Dendritic cell treated with granulocyte-macrophage colony-stimulating factor and Interleukin-4, amounts not matched to agents 40 ng/mL and 50 ng/mL, for 4 days (primary cell): ENCODE data around the gene SH2D1B.

Source experiments
- H3K27ac Mint-ChIP-seq: one replicate; pipeline ENCODE4 v1.8.0; 2022; ENCODE audit warnings: mild to moderate bottlenecking, mixed read lengths
- H3K27me3 Mint-ChIP-seq: one replicate; pipeline ENCODE4 v1.8.0; 2022; ENCODE audit warnings: mild to moderate bottlenecking, mixed read lengths
- H3K36me3 Mint-ChIP-seq: one replicate; pipeline ENCODE4 v1.8.0; 2022; ENCODE audit warnings: low read depth, mixed read lengths
- H3K4me1 Mint-ChIP-seq: one replicate; pipeline ENCODE4 v1.8.0; 2022; ENCODE audit warnings: low read depth, mixed read lengths
- H3K4me3 Mint-ChIP-seq: one replicate; pipeline ENCODE4 v1.8.0; 2022; ENCODE audit warnings: mild to moderate bottlenecking, moderate library complexity, mixed read lengths
- H3K9me3 Mint-ChIP-seq: one replicate; pipeline ENCODE4 v1.8.0; 2022; ENCODE audit warnings: mixed read lengths
- intact Hi-C: fragments of 100-400 bp; cut with micrococcal nuclease; formaldehyde crosslinking; loops from one replicate; pipeline ENCODE4 v1.15.0; 2022

The SH2D1B gene

GRCh38 chr1:162389971-162390370 is 22.0 kb downstream of the SH2D1B start:
- intact Hi-C loops: no loop called here
- Mint-ChIP-seq H3K27me3 (peaks cover 2% of the 10 kb centered on the region), H3K4me1 (peaks cover 32% of the 10 kb centered on the region), H3K4me3 (no peak overlapping the region), H3K27ac (no peak overlapping the region), H3K36me3 (no peaks in the 10 kb centered on the region), H3K9me3 (no peaks in the 10 kb centered on the region)

DNA sequence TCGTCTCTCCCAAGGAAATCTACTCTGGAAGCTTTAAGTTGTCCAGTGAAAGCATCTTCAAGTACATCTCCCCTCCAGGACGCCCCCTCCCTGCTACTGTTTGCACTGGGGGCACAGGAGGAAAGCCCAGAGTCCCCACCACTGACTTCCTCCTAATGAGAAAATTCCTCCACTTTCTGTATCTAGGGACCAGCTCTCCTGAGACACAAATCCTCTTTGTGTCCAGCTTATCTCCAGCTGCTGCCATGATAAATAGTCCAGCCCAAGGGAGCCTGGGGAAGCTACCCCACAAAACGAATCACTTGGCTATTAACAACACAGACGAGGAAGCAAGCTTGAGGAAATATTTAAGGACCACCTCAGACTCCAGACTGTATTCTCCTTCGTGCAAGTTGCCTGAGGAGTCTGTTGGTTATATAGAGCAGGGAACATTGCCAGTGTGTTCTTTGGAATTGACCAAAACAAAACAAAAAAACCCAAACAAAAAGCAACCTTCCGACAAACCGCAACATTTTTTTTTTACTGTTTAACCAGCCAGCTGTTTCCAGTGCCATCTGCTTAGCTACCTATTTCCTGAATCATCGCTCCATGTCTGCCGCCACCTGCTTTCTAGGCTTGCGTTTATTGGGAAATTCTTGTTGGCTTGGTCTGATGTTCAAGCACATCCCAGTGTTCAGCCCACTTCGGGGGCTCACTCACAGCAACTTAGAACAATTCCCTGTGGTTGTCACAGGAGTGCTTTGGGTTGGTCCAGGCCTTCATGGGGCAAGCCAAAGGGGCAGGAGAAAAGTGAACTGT is 22.7 kb downstream of the SH2D1B start:
- H3K27ac Mint-ChIP-seq: no peak overlapping the region
- no peaks in the 10 kb centered on the region for H3K9me3 Mint-ChIP-seq
- H3K4me3 Mint-ChIP-seq: no peak overlapping the region
- no peaks in the 10 kb centered on the region for H3K27me3 Mint-ChIP-seq
- intact Hi-C loops: no loop called here
- H3K4me1 Mint-ChIP-seq: peaks cover 32% of the 10 kb centered on the region
- H3K36me3 Mint-ChIP-seq: no peaks in the 10 kb centered on the region

DNA sequence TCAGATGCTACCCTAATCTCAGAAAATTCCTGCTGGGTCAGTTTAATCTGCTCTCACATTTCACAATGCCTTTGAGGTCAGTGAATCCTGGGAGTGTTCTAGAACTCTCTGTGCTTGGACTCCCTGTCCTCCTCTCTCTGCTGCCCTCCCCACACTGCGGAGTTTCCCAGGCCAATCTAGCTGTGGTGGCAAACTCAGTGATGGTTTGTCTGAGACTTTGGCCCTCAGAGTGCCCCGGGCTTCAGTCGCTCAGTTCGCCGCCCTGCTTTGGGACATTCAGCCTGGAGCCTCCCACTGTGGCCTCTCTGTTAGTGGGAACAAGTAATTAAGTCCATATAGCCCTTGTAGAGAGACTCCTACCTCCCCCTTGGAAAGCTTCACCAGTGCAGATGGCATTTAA is 23.3 kb downstream of the SH2D1B start:
- H3K36me3 Mint-ChIP-seq: no peaks in the 10 kb centered on the region
- no peaks in the 10 kb centered on the region for H3K27me3 Mint-ChIP-seq
- H3K27ac Mint-ChIP-seq: no peak overlapping the region
- H3K9me3 Mint-ChIP-seq: no peaks in the 10 kb centered on the region
- no peak overlapping the region for H3K4me3 Mint-ChIP-seq
- H3K4me1 Mint-ChIP-seq: peaks cover 32% of the 10 kb centered on the region
- intact Hi-C loops: no loop called here

- intact Hi-C loops: no loop called here
- Mint-ChIP-seq H3K4me1 (peaks cover 32% of the 10 kb centered on the region), H3K9me3 (no peaks in the 10 kb centered on the region), H3K27ac (no peak overlapping the region), H3K4me3 (no peak overlapping the region), H3K36me3 (no peaks in the 10 kb centered on the region), H3K27me3 (no peaks in the 10 kb centered on the region)
Measured at GRCh38 chr1:162388083-162388594, 23.8 kb downstream of the SH2D1B start.

GRCh38 chr1:162387226-162388082 is 24.5 kb downstream of the SH2D1B start:
- H3K4me1 Mint-ChIP-seq: peaks cover 32% of the 10 kb centered on the region
- H3K4me3 Mint-ChIP-seq: no peak overlapping the region
- no peaks in the 10 kb centered on the region for H3K27me3 Mint-ChIP-seq
- H3K27ac Mint-ChIP-seq: no peak overlapping the region
- no peaks in the 10 kb centered on the region for H3K36me3 Mint-ChIP-seq
- H3K9me3 Mint-ChIP-seq: no peaks in the 10 kb centered on the region
- intact Hi-C loops: no loop called here

DNA sequence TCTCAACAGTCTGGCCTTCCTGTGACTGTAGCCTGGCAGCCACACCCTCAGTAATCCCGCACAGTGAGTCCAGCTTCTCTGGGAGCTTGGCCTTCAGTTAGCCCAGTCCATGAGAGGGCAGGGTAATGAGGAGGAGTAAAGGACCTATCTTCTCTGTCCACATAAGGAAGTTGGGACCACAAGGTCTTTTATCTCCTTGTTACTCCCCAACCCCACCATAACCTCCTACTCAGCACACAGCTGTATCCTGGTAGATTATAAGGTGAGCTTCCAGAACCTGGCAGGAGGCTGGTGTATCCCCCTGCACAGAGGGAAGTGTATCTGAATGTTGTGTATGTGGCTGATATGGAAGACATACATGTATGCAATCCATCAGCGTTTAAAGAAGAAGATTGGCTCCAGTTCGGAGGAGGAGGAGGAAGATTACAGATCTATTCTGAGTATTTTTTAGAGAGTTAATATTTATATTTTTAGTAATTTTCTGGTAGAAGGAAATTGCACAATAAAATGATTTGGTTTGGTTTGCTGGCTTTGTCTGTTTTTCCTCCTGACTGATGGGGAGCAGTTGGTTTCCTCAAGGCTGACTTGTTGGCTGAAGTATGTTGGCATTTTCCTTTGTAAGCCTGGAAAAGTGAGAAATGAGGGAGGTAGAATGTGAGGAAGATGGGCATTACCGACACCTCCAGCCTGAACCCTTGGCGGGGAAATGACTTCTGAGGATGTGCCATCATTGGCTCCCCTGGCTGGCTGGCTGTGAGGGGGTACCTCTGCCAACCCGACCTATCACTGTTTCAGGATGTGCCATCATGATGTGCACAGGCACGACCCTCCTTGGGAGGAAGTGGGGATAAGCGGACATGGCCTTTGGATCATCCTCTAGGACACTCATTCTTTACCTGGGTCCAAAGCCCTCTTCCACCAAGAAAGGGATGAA is 25.4 kb downstream of the SH2D1B start:
- Mint-ChIP-seq H3K9me3 (no peaks in the 10 kb centered on the region), H3K4me1 (peaks cover 25% of the 10 kb centered on the region), H3K27ac (no peak overlapping the region)

GRCh38 chr1:162385702-162386101 is 26.2 kb downstream of the SH2D1B start:
- no peaks in the 10 kb centered on the region for H3K27me3 Mint-ChIP-seq
- intact Hi-C loops: no loop called here

More for the DNA sequence above, 25.4 kb downstream of the SH2D1B start:
- intact Hi-C loops: no loop called here
- Mint-ChIP-seq H3K4me3 (no peak overlapping the region), H3K27me3 (no peaks in the 10 kb centered on the region), H3K36me3 (no peaks in the 10 kb centered on the region)

DNA sequence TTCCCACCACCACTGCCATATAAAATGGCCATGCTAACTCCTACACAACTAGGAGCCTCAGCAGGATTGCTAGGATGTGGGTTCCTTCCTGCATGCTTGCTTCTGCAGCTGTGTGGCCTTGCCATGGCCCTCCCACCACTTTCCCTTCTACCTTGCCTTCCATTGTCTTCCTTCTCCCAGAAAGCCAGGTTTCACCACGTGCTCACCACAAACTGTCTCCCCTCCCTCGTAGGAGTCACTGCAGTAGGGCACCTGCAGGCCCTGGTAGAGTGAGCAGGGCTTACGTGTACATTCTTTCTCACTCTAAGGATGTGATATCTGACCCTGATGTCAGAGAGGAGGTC is 26.7 kb downstream of the SH2D1B start:
- intact Hi-C loops: no loop called here
- Mint-ChIP-seq H3K4me1 (peaks cover 23% of the 10 kb centered on the region), H3K36me3 (no peaks in the 10 kb centered on the region), H3K9me3 (no peaks in the 10 kb centered on the region), H3K4me3 (no peak overlapping the region), H3K27ac (no peak overlapping the region), H3K27me3 (no peaks in the 10 kb centered on the region)

More at GRCh38 chr1:162385702-162386101, 26.2 kb downstream of the SH2D1B start:
- H3K27ac Mint-ChIP-seq: no peak overlapping the region
- no peaks in the 10 kb centered on the region for H3K36me3 Mint-ChIP-seq
- H3K4me3 Mint-ChIP-seq: no peak overlapping the region
- H3K4me1 Mint-ChIP-seq: peaks cover 23% of the 10 kb centered on the region
- no peaks in the 10 kb centered on the region for H3K9me3 Mint-ChIP-seq

GRCh38 chr1:162384601-162385279 is 27.2 kb downstream of the SH2D1B start:
- intact Hi-C loops: no loop called here
- Mint-ChIP-seq H3K4me1 (peaks cover 21% of the 10 kb centered on the region), H3K4me3 (no peak overlapping the region), H3K9me3 (no peaks in the 10 kb centered on the region), H3K36me3 (no peaks in the 10 kb centered on the region), H3K27ac (no peak overlapping the region), H3K27me3 (no peaks in the 10 kb centered on the region)

DNA sequence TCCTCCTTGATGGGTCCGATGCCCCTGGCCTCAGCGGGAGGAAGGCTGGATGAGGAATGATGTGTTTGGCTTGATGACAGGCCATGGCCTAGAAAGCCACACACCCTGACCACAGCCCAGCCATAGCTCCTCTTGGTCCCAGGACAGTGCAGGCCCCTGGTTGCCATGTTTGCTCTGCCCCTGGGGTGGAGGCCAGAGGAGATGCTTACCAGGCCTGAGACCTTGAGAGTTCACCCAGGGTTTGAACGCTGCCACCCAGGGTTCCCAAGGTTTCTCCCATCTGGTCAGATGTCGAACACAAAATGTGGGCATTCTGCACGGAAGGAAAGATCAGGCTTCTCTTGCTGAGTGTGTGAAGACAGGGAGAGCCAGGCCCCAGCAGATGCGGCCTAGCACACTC is 27.8 kb downstream of the SH2D1B start:
- H3K36me3 Mint-ChIP-seq: no peaks in the 10 kb centered on the region
- intact Hi-C loops: no loop called here
- H3K27ac Mint-ChIP-seq: no peak overlapping the region
- no peaks in the 10 kb centered on the region for H3K27me3 Mint-ChIP-seq
- H3K4me3 Mint-ChIP-seq: no peak overlapping the region
- no peaks in the 10 kb centered on the region for H3K9me3 Mint-ChIP-seq
- peaks cover 15% of the 10 kb centered on the region for H3K4me1 Mint-ChIP-seq

DNA sequence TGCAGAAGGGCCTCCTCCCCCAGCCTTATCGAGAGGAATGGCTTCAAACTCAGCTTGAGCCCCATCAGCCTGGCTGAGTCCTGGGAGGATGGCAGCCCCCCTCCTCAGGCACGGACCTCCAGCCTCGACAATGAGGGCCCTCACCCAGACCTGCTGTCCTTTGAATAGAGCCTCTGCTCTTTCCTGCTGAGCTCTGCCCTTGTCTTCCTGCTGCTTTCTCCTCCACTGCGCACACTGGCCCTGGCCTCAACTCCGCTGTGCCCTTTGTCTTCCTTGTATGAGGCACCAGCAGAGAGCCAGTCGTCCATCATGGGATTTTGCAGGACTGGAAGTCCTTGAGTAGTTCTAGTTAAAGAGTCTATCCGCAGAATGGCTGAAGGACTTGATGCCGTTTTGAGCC is 28.4 kb downstream of the SH2D1B start:
- Mint-ChIP-seq H3K27ac (no peak overlapping the region), H3K27me3 (peaks cover 1% of the 10 kb centered on the region), H3K36me3 (no peaks in the 10 kb centered on the region), H3K4me1 (peaks cover 10% of the 10 kb centered on the region), H3K4me3 (no peak overlapping the region), H3K9me3 (no peaks in the 10 kb centered on the region)
- intact Hi-C loops: no loop called here

DNA sequence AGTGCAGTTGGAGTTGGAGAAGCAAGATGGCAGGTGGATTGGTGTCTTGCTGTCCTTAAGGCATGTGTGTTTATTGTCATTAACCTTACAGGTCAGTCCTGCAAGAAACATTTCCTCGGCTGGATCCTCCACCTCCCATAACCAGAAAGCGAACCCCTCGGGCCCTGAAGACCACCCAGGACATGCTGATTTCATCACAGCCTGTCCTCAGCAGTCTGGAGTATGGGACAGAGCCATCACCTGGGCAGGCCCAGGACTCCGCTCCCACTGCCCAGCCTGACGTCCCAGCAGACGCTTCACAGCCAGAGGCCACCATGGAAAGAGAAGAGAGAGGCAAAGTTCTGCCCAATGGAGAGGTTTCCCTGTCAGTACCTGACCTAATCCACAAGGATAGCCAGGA is 28.8 kb downstream of the SH2D1B start:
- H3K36me3 Mint-ChIP-seq: no peaks in the 10 kb centered on the region
- peaks cover 10% of the 10 kb centered on the region for H3K4me1 Mint-ChIP-seq
- no peaks in the 10 kb centered on the region for H3K9me3 Mint-ChIP-seq
- intact Hi-C loops: no loop called here
- H3K27ac Mint-ChIP-seq: no peak overlapping the region
- H3K27me3 Mint-ChIP-seq: peaks cover 1% of the 10 kb centered on the region
- no peak overlapping the region for H3K4me3 Mint-ChIP-seq
